Measurements from ENCODE around the gene KIAA1328. TPM values are rescaled to one million over a fixed set of nuclear protein-coding genes. Genes with fewer than 3 reads are reported as not detected.

Gene KIAA1328
- total RNA-seq, 1 experiment from 2014 or later, result 6.2 TPM

DNA sequence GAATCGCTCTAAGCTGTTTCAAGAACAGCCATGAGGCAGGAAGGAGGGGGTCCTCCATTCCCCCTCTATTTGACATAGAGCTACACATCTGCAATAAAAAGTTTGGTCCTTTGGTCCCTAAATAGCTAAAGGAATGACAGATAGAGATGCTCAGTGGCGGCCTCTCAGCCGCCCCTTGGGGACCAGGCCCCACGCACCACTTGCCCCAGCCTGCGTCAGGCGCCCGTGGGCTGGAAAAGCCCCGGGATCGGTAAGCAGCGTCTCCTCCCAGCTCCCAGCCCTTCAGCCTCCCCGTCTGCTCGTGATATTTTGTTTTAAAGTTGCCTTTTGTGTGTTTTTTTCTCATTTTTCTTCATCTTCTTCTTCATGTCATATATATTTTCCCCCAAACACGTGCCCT lies 415.7 kb downstream of the KIAA1328 start:
- intact Hi-C loops (cut with micrococcal nuclease; ENCODE audit: unreplicated experiment), result no loop called here
- no peak for TF ChIP-seq TCF7L2 (IDR thresholded peaks at IDR 0.05; ENCODE audit: low read depth, low read length)
- TF ChIP-seq POLR2AphosphoS5 (IDR thresholded peaks at IDR 0.05; ENCODE audit: low read depth, low read length), result no peak
- TF ChIP-seq SIN3A (IDR thresholded peaks at IDR 0.05; ENCODE audit: borderline replicate concordance, insufficient read depth, low read depth, low read length), result no peak
- TF ChIP-seq, protein P1, sequence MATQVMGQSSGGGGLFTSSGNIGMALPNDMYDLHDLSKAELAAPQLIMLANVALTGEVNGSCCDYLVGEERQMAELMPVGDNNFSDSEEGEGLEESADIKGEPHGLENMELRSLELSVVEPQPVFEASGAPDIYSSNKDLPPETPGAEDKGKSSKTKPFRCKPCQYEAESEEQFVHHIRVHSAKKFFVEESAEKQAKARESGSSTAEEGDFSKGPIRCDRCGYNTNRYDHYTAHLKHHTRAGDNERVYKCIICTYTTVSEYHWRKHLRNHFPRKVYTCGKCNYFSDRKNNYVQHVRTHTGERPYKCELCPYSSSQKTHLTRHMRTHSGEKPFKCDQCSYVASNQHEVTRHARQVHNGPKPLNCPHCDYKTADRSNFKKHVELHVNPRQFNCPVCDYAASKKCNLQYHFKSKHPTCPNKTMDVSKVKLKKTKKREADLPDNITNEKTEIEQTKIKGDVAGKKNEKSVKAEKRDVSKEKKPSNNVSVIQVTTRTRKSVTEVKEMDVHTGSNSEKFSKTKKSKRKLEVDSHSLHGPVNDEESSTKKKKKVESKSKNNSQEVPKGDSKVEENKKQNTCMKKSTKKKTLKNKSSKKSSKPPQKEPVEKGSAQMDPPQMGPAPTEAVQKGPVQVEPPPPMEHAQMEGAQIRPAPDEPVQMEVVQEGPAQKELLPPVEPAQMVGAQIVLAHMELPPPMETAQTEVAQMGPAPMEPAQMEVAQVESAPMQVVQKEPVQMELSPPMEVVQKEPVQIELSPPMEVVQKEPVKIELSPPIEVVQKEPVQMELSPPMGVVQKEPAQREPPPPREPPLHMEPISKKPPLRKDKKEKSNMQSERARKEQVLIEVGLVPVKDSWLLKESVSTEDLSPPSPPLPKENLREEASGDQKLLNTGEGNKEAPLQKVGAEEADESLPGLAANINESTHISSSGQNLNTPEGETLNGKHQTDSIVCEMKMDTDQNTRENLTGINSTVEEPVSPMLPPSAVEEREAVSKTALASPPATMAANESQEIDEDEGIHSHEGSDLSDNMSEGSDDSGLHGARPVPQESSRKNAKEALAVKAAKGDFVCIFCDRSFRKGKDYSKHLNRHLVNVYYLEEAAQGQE (IDR thresholded peaks at IDR 0.05; ENCODE audit: insufficient read depth in 1 of 2, low read depth in 2 of 2, low read length in 1 of 2), result no peak
- TF ChIP-seq, protein P2, sequence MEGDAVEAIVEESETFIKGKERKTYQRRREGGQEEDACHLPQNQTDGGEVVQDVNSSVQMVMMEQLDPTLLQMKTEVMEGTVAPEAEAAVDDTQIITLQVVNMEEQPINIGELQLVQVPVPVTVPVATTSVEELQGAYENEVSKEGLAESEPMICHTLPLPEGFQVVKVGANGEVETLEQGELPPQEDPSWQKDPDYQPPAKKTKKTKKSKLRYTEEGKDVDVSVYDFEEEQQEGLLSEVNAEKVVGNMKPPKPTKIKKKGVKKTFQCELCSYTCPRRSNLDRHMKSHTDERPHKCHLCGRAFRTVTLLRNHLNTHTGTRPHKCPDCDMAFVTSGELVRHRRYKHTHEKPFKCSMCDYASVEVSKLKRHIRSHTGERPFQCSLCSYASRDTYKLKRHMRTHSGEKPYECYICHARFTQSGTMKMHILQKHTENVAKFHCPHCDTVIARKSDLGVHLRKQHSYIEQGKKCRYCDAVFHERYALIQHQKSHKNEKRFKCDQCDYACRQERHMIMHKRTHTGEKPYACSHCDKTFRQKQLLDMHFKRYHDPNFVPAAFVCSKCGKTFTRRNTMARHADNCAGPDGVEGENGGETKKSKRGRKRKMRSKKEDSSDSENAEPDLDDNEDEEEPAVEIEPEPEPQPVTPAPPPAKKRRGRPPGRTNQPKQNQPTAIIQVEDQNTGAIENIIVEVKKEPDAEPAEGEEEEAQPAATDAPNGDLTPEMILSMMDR (IDR thresholded peaks at IDR 0.05), result no peak
- no peaks in the 10 kb centered on the region for H3K36me3 ChIP-seq (ENCODE audit: control insufficient read depth, insufficient read depth, low read length)
- H3K4me3 ChIP-seq (ENCODE audit: low read depth in 2 of 2, low read length in 2 of 2), result no peak overlapping the region
- no peaks in the 10 kb centered on the region for H3K4me1 ChIP-seq (ENCODE audit: control insufficient read depth, insufficient read depth, low read length)
- in situ Hi-C loops (cut with HindIII; ENCODE audit: low pct_unique_long_range_greater_than_20kb, low sequenced_read_pairs), result no loop called here
- no TSS peak for BruUV-seq (replicated peaks)
- ATAC-seq (no peak), DNase-seq (ENCODE audit: low read depth, low spot score) (no peak)
- POLR2A ChIA-PET, result interaction anchor here (0.7 kb wide), 1 partner anchor 704 kb away, joined by 9 read pairs; no protein-coding TSS in a partner anchor
- CTCF ChIA-PET, result interaction anchor here (0.6 kb wide), 1 partner anchor 94 kb away, joined by 4 read pairs; no protein-coding TSS in a partner anchor
- no peaks in the 10 kb centered on the region for H3K27me3 ChIP-seq (ENCODE audit: control insufficient read depth, insufficient read depth, low read length)
- no peaks in the 10 kb centered on the region for H3K9me3 ChIP-seq (ENCODE audit: control insufficient read depth, insufficient read depth, low read depth, low read length)
- no peak overlapping the region for H3K27ac ChIP-seq (ENCODE audit: low read length)

DNA sequence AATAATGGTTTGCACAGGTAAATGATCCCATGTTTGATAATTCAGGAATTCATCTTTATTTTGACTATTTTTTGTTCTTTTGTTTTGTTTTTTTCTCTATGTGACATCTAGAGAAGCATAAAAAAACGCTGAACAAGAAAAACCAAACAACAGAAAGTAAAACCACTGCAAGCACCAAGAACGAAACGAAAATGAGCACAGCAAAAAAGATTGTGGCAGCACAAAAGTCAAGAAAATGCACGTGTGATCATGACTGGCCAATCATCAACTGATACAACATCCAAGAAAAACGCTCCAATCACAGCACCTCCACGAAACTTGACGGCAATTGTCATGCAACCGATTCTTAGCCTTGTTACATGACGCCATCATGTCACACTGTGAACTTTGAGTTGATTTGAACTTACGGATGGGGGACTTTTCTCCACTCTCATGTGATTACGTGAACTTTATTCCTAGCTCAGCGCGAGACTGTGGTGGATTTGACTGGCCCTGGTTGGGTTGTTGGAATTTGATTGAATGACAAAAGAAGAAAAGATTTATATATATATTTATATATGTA lies 417.9 kb downstream of the KIAA1328 start:
- H3K9me3 ChIP-seq (ENCODE audit: control insufficient read depth, insufficient read depth, low read depth, low read length), result no peaks in the 10 kb centered on the region
- in situ Hi-C loops (cut with HindIII; ENCODE audit: low pct_unique_long_range_greater_than_20kb, low sequenced_read_pairs), result no loop called here
- no peak overlapping the region for H3K27ac ChIP-seq (ENCODE audit: low read length)
- no peaks in the 10 kb centered on the region for H3K36me3 ChIP-seq (ENCODE audit: control insufficient read depth, insufficient read depth, low read length)
- ChIA-PET CTCF (no interaction called here), POLR2A (no interaction called here)
- ATAC-seq, result no peak
- no peak for DNase-seq (ENCODE audit: low read depth, low spot score)
- no TSS peak for BruUV-seq (replicated peaks)
- H3K4me3 ChIP-seq (ENCODE audit: low read depth in 2 of 2, low read length in 2 of 2), result no peak overlapping the region
- H3K27me3 ChIP-seq (ENCODE audit: control insufficient read depth, insufficient read depth, low read length), result no peaks in the 10 kb centered on the region
- intact Hi-C loops (cut with micrococcal nuclease; ENCODE audit: unreplicated experiment), result no loop called here
- no peaks in the 10 kb centered on the region for H3K4me1 ChIP-seq (ENCODE audit: control insufficient read depth, insufficient read depth, low read length)
- TF ChIP-seq TCF7L2 (IDR thresholded peaks at IDR 0.05; ENCODE audit: low read depth, low read length) (no peak), SIN3A (IDR thresholded peaks at IDR 0.05; ENCODE audit: borderline replicate concordance, insufficient read depth, low read depth, low read length) (no peak), POLR2AphosphoS5 (IDR thresholded peaks at IDR 0.05; ENCODE audit: low read depth, low read length) (no peak)
- TF ChIP-seq, protein P2 (IDR thresholded peaks at IDR 0.05), result no peak
- TF ChIP-seq, protein P1 (IDR thresholded peaks at IDR 0.05; ENCODE audit: insufficient read depth in 1 of 2, low read depth in 2 of 2, low read length in 1 of 2), result no peak
